K562 (cell line): ENCODE data around the gene PIK3CA. TPM values are rescaled to one million over a fixed set of nuclear protein-coding genes. Genes with fewer than 3 reads are reported as not detected.

Source experiments
- BMI1 ChIP-seq: fragments of 150-350 bp; IDR thresholded peaks from 2 replicates; pipeline ENCODE4 v1.6.1; 2014; ENCODE audit warnings: low read length
- BRF1 ChIP-seq: IDR thresholded peaks from 3 replicates; pipeline ENCODE4 v1.6.1; 2011; ENCODE audit warnings: borderline replicate concordance, mild to moderate bottlenecking; ENCODE audit not compliant: insufficient read length; ENCODE audit errors: extremely low read depth
- CBFA2T2 ChIP-seq: fragments of 450-650 bp; conservative IDR thresholded peaks from 2 replicates; pipeline ENCODE4 v1.6.1; 2017; ENCODE audit warnings: mild to moderate bottlenecking
- RBM25 ChIP-seq: fragments of 200-400 bp; formaldehyde crosslinking; IDR thresholded peaks from 2 replicates; pipeline ENCODE4 v1.6.1; 2018; ENCODE audit warnings: low read length, low read depth, moderate library complexity; ENCODE audit not compliant: severe bottlenecking
- TAF15 ChIP-seq: fragments of 200-400 bp; formaldehyde crosslinking; IDR thresholded peaks from 2 replicates; pipeline ENCODE4 v1.6.1; 2017; ENCODE audit warnings: mild to moderate bottlenecking, low read depth, low read length, moderate library complexity
- ZBTB5 ChIP-seq: fragments of 450-650 bp; IDR thresholded peaks from 2 replicates; pipeline ENCODE4 v1.6.1; 2017; ENCODE audit warnings: antibody characterized with exemption
- ZNF277 ChIP-seq: fragments of 250-450 bp; sonication (Bioruptor Pico); IDR thresholded peaks from 2 replicates; pipeline ENCODE4 v1.8.0; 2022; ENCODE audit warnings: inconsistent platforms, mild to moderate bottlenecking, moderate library complexity, borderline replicate concordance
- polyA plus RNA-seq, 8 experiments: library from polyadenylated mRNA; depleted of rRNA in 4 of 8; stranded (reverse) in 5 of 8; unstranded in 3 of 8; fragments of >200 nt; fragmentation: Nextera tagmentation in 2 of 8; fragmentation: Illumina TruSeq in 1 of 8; extraction: Ambion mirVana in 2 of 8; extraction: Trizol in 1 of 8; gene quantifications; 2 replicates each; pipeline versions ENCODE4 v1.2.1 to v1.2.3, GENCODE V29; 2011 to 2014; ENCODE audit warnings: inconsistent platforms in 1 of 8, missing spikeins in 1 of 8
- total RNA-seq, 7 experiments: library from RNA; depleted of rRNA in 6 of 7; stranded (reverse); fragments of >200 nt in 6 of 7; fragmentation: Illumina TruSeq in 2 of 7; extraction: Trizol in 2 of 7; gene quantifications; 2 replicates each; pipeline versions ENCODE4 v1.2.1 to v1.2.3, GENCODE V29; 2011 to 2021; ENCODE audit warnings: low replicate concordance in 1 of 7
- TF ChIP-seq, protein P1 (sequence below), 3 experiments: fragments of 200-800 bp in 1 of 3; sonication (Bioruptor generic) in 1 of 3; sonication (generic) in 1 of 3; formaldehyde crosslinking in 1 of 3; IDR thresholded peaks; 2 replicates each; pipeline versions ENCODE4 v1.6.1 to v1.8.0; 2016 to 2022; ENCODE audit warnings: mild to moderate bottlenecking in 2 of 3, missing compliant biosample characterization in 2 of 3, missing genetic modification characterization in 2 of 3, missing genetic modification reagents in 1 of 3
- TF ChIP-seq, protein P2 (sequence below), 2 experiments: fragments of 450-650 bp; IDR thresholded peaks; 2 replicates each; pipeline ENCODE4 v1.6.1; 2016; ENCODE audit warnings: mild to moderate bottlenecking in 2 of 2, borderline replicate concordance in 1 of 2, low read depth in 1 of 2, moderate library complexity in 1 of 2
- TF ChIP-seq, protein P3 (sequence below), 2 experiments: fragments of 450-650 bp in 1 of 2; sonication (generic) in 1 of 2; formaldehyde crosslinking in 1 of 2; IDR thresholded peaks in 1 of 2; conservative IDR thresholded peaks in 1 of 2; 2 replicates each; pipeline versions ENCODE4 v1.6.1 to v1.8.1; 2016 to 2023; ENCODE audit warnings: mild to moderate bottlenecking in 2 of 2, moderate library complexity in 2 of 2, inconsistent platforms in 1 of 2, missing genetic modification reagents in 1 of 2

The PIK3CA gene
- total and polyA plus RNA-seq, 9 of the 15 experiments (the other 6 are each of a cell fraction or from before 2014, with no cell fraction given): 3.8 to 19.4 (median 10.8) TPM

- TF ChIP-seq, protein P1, sequence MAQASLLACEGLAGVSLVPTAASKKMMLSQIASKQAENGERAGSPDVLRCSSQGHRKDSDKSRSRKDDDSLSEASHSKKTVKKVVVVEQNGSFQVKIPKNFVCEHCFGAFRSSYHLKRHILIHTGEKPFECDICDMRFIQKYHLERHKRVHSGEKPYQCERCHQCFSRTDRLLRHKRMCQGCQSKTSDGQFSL (CRISPR knock-in tag; IDR thresholded peaks at IDR 0.05): peak; percentile 88
- TF ChIP-seq, protein P1 (tag; IDR thresholded peaks at IDR 0.05): peak in 1 of 2 experiments; percentile 97; a peak in 2 of 4 replicates
- TF ChIP-seq RBM25 (no peak), CBFA2T2 (no peak), TAF15 (no peak), BMI1 (no peak), ZBTB5 (no peak), BRF1 (no peak), ZNF277 (no peak)
- TF ChIP-seq, protein P2, sequence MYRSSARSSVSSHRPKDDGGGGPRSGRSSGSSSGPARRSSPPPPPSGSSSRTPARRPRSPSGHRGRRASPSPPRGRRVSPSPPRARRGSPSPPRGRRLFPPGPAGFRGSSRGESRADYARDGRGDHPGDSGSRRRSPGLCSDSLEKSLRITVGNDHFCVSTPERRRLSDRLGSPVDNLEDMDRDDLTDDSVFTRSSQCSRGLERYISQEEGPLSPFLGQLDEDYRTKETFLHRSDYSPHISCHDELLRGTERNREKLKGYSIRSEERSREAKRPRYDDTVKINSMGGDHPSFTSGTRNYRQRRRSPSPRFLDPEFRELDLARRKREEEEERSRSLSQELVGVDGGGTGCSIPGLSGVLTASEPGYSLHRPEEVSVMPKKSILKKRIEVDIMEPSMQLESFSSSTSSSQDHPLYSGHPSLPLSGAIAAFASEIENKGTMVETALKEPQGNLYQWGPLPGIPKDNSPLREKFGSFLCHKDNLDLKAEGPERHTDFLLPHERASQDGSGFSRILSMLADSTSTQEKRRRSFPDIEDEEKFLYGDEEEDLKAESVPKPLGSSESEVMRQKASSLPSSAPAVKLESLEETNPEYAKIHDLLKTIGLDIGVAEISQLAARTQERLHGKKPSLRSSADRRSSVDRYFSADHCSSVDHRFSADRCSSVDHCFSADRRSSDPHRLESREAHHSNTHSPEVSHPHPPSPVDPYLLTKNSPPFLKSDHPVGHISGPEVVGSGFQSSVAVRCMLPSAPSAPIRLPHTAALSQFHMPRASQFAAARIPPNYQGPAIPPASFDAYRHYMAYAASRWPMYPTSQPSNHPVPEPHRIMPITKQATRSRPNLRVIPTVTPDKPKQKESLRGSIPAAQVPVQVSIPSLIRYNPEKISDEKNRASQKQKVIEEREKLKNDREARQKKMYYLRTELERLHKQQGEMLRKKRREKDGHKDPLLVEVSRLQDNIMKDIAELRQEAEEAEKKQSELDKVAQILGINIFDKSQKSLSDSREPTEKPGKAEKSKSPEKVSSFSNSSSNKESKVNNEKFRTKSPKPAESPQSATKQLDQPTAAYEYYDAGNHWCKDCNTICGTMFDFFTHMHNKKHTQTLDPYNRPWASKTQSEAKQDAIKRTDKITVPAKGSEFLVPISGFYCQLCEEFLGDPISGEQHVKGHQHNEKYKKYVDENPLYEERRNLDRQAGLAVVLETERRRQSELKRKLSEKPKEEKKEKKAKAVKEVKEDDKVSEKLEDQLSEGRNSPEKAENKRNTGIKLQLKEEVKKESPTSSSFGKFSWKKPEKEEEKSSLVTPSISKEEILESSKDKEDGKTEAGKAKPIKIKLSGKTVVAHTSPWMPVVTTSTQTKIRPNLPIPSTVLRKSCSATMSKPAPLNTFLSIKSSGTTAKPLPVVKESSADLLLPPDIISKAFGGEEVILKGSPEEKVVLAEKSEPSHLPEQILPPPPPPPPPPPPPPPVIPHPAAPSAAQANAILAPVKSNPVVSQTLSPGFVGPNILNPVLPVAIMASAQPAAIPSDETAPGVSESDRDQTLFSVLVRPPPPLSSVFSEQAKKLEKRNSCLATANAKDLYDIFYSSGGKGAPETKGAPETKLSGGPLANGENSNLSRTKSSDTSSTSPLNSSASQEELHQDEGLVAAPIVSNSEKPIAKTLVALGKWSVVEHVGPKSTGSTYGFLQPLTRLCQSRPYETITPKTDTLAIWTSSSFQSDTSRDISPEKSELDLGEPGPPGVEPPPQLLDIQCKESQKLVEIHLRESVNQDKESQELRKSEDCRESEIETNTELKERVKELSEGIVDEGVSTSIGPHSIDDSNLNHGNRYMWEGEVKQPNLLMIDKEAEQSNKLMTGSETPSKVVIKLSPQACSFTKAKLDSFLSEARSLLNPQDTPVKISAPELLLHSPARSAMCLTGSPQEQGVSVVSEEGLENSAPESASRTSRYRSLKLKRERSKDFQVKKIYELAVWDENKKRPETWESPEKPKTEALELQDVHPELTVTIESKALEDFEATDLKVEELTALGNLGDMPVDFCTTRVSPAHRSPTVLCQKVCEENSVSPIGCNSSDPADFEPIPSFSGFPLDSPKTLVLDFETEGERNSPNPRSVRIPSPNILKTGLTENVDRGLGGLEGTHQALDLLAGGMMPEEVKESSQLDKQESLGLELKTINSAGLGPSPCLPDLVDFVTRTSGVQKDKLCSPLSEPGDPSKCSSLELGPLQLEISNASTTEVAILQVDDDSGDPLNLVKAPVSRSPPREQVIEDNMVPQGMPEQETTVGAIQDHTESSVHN (IDR thresholded peaks at IDR 0.05; ENCODE audit: borderline replicate concordance in 1 of 2, low read depth in 1 of 2): no peak
- TF ChIP-seq, protein P3, sequence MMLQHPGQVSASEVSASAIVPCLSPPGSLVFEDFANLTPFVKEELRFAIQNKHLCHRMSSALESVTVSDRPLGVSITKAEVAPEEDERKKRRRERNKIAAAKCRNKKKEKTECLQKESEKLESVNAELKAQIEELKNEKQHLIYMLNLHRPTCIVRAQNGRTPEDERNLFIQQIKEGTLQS (IDR thresholded peaks at IDR 0.05): no peak
- TF ChIP-seq, protein P3 (CRISPR knock-in tag; conservative IDR thresholded peaks at IDR 0.05): no peak
These were observed at the start of gene PIK3CA (continued) for GRCh38 chr3:179147873-179148615.
